GM19452 (cell line): ENCODE measurements around the gene UBE2L5.
A peak's percentile ranks its signal among the peaks of the same experiment; 100 is the strongest.

Source experiments
- ATAC-seq: cut with Tn5 transposase; IDR thresholded peaks from one replicate; pipeline ENCODE4 v1.9.1; 2021; ENCODE audit not compliant: unreplicated experiment

UBE2L5 gene

DNA sequence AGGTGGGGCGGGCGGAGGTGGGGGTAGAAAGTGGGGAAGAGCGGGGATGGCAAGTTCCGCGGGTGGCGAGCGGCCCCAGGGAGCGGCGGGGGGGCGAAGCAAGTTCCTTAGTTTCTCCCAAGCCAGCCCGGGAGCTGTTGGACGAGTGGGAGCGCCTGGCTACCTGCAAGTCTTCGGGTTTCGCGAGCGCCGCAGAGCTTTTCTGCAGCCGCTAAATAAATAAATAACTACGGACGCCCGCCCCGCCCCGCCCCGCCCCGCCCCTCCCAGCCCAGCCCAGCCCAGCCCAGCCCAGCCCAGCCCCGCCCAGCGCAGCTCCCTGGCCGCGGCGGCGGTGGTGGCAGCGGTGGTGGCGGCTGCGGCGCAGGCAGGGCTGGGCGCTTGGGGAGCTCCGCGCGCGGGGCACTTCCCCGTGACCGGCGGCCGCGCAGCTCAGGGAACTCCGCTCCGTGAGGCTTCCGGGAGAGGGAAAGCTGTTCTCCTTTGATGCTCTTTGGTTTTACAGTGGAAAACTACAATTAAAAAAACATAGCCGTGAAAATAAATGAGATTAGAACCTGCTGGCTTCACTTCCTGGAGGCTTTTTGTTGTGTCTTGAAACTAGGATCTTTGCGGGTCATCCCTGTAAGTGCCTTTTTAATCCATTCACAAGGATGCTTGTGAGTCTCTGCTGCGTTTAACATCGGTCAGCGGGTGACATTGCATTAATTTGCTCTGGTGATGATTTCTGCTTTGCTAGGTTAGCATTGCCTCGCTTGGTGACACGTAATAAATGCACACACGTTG lies at the start of gene UBE2L5:
Gene UBE2L5 (plus strand): TSS at position 440 of the 786 bp plus-strand sequence. CDS start 5,498 bp downstream, outside the sequence.
- peak; percentile 62 for ATAC-seq

DNA sequence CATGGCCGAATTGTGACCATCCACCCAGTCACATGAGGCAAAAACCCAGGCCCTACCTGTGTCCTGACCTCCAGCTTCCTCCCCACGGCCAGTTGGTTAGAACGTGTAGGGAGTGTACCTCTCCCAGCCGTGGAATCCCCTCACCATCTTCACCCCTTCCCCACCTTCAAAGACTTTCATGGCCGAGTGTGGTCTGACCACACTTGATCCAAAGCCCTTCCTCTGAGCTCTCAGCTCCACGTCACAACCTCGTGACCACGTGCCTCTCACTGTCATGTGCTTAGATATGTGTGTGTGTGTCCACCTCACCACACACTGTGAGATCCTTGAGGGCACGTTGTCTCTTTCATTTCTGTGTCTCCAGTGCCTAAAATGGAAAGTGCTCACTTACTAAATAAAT lies 48.6 kb upstream of the UBE2L5 start:
- ATAC-seq: no peak

DNA sequence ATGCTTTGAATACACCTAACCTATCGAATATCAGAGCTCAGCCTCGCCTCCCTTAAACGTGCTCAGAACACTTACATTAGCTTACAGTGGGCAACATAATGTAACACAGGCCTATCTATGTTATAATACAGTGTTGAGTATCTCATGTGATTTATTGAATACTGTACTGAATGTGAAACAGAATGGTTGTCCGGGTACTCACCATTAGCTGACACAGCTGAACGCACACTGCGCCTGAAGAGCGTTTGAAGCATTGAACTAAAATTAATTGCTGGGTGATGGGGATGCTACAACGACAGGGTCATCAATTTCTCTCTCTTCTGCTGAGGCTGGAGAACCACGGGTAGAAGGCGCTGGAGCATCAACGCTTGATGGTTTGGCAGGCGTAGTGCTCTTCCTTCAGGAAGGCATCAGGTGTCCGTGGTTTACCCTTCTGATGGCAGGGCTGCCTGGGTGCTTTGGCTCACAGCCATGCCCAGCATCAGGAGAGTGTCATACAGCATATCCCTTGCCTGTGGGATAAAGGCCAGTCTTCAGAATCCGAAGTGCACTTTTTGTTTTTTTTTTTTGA lies 46.9 kb upstream of the UBE2L5 start:
- no peak for ATAC-seq

DNA sequence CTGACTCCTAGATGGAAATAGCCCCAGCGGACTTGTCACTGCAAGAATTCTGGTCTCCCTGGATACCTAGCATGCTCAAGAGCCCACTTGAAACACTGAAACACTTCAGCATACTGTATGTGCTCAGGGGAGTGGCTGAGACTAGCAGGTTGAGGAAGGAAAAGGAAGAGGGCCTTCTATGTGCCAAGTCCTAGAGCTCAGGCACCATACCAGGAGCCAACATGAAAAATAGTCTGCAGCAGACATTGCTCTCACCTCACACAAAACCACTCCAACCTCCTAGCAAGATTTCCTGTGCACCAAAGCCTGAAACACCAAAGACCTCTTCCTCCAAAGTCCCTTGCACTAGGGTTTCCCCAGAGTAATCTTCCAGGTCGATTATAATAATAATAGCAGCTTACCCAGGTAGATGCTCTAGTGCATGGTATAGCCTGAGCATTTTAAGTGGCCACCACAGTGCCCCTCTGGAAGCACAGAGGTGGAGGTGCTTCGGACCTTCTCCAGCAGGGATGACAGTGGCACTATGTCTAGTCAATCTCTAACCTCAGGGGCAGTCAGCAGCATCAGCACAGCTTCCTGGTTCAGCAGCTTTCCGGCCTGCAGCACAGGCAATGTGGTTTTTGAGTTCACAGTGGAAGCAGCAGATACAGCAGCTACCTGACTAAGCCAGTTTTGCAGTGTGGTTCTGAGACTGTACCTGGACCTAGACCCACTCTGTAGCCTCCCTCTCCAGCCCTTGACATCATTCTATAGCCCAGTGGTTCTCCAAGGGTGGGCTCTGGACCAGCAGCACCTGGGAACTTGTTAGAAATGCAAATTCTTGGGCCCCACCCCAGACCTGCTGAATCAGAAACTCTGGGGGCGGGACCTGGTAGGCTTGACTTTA lies 45.6 kb upstream of the UBE2L5 start:
- ATAC-seq: peak; percentile 69

DNA sequence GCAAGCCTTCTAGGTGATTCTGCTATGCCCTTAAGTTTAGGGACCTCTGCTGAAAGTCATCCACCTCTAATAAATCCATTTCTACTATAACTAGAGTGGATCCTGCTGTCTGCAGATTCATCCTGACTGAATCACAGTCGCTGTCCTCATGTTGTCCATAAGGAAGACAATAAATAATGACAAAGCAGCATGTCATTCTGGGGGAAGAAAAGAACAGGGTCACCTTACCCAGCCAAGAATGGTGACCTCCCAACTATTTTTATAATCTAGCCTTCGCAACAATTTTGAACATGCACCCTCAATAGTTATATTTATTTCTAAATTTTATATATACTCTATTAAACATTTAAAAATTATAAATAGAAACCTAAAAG lies 45.0 kb upstream of the UBE2L5 start:
- no peak for ATAC-seq

DNA sequence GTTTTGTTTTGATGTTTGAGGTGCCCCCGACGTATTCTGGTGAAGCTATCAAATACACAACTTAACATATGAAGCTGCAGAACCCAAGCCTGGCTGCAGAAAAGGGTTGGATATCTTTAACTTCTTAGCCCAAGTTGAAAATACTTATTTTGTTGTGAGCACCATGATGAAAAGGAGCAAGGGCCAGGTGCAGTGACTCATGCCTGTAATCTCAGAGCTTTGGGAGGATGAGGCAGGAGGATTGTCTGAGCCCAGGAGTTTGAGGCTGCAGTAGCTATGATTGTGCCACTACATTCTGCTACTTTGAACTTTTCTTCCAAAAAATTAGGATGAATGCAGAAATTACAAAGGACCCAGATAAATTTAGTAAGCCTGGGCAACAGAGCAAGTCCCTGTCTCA lies 44.1 kb upstream of the UBE2L5 start:
- no peak for ATAC-seq

DNA sequence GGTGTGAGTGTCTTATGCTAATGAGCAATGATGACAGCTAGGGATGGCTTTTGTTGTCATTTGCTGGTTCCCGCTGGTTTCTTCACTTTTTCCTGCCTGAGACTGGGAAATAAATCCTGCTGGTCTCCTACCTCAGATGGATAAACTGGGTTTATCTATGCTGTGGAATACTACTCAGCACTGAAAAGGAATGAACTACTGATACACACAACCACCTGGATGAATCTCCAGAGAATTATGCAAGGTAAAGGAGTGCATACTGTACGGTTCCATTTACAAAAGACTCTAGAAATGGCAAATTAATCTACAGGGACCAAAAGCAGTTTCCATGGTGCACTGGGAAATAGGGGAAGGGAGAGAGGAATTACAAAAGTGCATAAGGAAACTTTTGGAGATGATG lies 41.2 kb upstream of the UBE2L5 start:
- ATAC-seq: no peak

DNA sequence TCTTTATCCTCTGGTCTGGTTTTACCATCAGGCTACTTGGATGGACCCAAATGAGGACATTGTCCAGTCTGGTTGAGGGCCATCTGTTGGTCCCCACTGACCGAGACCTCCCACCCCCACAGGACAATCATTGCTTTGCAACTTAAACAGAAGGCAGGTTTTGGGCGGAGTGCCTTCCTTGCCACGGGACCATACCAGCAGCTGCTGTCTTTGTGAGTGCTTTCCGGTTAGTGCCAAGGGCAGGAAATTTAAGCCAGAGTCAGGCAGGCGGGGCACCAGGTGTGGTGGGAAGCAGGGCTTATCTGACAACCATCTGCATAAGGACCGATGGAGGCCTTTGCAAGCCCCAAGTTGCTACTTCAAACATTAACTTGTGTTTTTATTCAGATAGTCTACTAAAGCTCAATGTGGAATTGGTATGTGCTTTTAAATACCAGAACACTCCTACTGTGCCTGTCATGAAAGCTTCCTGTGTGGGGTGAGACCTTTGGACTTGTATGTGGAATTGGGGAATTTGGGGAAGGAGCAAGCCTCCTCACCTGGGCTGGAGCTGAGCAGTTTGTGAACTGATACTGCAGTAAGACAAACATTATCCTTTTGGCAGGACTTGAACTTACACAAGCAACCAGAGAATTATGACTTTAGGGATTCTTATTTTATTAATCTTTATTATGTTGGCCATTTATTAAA lies 39.3 kb upstream of the UBE2L5 start:
- no peak for ATAC-seq

DNA sequence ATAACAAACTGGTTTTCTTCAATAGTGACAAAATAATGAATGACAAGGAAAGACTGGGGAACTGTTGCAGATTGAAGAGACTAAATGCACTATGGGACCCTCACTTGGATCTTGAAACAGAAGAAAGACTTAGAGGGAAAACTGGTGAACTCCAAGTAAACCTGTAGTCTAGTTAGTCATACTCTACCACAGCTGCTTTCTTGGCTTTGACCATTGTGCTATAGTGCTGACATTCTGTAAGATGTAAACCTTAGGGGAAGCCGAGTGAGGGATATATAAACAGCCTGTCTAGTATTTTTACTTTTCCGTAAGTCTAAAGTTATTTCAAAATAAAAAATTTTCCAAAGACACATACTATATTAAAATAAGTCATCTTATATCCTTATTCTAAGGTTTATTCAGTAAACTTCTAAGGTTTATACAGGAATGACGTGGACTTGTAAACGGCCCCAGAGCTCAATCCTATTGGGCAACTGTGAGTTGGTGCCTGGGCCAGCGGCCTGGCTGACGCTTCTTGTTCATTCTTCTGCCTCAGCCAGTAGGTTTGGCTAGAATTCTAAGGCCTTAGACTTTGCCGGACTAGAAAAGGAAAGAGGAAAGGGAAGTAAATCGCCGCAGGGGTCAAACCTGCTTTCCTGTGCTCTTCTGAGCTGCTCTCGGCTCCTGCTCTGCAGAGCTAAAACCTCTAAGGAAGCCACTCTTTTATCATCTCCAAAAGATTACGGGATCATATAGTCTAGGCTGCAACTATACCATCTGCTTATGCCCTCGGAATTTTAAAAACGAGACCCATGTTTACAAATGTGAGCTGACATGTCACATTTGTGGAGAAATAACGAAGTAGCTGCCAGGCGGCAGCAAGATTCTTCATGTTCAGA lies 33.6 kb upstream of the UBE2L5 start:
- no peak for ATAC-seq

DNA sequence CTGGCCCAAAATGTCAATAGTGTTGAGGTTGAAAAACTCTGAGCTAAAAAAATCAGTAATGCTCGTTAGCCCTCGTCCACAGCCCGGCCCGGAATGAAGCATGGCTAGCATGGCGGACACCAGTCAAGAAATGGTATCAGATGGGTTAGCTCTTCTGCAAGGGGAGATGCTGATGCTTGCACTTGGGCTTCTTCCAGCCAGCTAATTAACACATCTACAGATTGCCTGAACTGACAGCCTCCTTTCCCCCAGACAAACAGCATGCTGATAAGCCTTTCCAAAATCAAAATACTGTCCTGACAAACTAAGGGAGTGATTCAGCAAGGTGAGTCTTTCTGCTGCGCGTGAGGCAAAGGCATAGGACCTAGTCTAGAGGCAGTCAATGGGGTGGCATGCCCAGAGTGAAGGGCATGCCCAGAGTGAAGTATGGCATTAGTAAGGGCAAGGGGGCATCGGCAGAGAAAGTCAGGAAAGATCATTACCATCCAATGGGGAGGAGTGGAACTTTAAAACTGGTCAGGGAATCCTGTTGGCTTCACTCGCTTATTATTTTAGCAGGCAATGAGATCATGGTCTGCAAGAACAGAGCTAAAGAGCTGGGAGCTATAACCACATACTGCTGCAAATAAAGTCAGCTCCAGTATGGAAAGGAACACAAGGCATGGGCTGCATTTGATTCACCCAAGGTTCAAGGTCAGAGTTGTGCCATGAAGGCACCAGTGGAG lies 30.2 kb upstream of the UBE2L5 start:
- no peak for ATAC-seq

DNA sequence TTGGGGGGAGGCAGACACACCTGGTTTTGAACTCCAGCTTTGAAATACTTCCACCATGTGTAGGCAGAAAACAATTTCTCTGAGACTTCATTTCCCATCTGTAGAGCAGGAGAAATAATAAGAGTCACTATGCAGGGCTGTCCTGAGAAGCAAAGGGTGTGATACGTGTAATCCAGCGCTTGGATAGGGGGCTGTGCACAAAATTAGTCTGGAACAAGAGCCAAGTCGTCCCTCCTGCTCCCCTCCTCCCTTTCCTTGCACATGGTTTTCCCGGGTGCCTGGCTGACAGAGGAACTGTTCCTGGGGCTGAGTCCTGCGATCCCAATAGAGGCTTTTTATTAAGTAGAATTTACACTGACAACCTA lies 29.6 kb upstream of the UBE2L5 start:
- no peak for ATAC-seq

DNA sequence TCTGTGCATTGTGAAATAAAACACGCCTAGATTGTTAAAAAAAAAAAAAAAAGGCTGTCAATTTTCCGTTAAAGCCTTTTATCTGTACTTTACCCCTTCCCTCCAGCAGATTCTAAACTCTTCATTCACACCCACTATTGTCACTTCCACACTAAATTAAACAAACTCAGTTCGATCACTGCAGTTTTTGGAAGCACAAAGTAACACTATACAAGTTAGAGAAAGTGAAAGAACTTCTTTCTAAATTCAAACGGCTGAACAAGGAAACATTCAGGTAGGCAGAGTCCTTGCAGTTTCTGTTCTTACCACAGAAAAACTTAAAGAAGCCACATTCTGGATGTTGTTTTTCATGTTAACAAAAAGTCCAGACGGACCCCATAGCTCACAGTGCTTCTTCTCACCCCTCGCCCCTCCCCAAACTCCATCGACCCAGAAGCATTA lies 27.5 kb upstream of the UBE2L5 start:
- peak; percentile 58 for ATAC-seq

DNA sequence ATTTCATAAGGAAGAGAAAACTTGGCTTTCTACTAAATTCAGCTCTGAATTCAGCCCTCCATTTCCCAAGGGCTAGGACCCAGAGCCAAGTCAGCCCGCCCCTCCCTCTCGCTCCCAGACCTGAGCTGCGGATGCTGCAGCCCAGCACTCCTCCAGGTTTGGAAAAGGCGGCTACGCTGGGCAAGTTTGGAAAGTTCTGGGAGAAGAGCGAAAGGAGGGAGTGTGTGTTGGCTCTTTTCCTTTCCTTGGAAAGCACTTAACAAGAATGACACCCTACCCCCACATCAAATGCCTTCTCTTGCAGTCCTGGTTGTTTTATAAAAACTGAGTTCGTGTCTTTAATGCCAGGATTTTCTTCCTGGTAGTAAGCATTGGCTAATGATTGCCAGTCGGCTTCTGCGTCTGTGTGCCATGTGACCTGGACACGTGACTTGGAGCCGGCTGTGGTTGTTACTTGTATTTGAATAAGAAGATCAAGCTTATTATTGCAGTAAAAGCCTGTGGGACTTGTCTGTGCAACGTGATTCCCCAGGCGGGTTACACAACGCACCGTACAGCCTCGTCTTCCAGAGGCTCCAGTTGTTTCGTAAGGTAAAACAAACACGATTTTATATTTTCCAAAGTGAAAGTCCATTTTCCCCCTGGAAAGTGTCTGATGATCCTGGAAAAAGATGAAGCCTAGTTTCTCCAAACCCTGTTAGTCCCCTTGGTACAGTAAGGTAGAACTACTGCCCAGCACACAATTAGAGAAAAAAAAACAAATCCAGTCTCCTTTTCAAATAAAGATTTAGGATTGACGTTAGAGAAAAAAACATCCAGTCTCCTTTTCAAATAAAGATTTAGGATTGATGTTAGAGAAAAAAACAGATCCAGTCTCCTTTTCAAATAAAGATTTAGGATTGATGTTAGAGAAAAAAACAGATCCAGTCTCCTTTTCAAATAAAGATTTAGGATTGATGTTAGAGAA lies 26.8 kb upstream of the UBE2L5 start:
- peak; percentile 57 for ATAC-seq

DNA sequence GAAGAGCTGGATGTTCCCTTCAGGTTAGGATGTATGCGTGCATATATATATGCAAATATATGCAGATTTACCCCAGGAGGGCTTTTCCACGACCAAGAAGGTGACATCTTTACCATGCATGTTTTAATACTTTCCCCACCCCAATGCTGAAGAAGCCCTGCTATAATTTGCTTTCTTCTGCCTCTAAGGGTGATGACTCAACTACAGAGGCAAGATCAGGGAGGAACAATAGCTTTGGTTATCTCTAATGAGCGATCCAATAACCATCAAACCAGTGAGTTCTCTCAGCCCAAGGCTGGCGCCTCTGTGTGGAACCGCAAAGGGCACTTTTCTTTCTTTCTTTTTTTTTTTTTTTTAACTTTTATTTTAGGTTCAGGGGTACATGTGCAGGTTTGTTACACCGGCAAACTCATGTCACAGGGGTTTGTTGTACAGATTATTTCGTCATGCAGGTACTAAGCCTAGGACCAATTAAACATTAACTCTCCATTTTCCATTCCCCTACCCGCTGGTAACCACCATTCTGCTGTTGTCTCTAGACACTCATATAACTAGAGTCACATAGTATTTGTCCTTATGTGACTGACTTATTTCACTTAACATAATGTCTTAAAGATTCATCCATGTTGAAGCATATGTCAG lies 25.7 kb upstream of the UBE2L5 start:
- no peak for ATAC-seq

DNA sequence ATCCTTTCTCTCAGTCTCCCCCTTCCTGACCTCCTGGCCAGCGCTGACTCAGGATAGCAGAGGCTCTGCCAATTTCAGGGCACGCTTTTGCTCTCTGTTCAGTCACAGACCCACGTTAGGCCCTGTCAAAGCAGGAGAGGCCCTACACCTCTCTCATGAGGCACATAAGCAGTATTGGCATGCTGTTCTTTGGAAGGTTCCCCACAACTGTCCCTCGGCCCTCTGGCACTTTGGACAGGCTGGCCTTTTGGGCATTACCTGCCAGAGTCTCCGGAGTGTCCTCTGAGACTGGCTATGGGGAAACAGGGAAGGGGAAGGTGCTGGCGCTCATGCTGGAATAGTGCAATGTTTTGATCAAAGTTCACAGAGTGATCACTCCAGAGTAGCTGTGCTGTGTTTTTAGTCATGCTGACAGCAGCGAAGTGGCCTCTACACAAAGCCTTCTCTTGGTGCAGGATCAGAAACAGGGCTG lies 23.7 kb upstream of the UBE2L5 start:
- ATAC-seq: no peak

DNA sequence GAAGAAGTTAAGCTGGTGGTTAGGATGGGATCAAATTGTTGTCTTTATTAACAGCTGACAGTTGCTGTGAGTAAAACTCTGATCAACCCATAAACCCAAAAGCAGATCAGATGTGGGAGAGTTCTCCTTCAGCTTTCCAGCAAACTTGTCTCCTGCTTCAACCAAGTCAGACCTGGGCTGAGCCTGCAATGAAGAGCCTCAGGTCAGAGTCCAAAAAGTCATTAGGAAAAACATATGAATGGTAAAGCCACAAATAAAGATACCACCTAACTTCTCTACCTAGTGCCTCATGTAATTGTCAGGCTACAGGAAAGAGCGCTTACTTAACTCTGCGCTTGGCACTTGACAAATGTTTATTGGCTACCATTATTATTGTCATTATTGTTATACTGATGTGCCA lies 21.9 kb upstream of the UBE2L5 start:
- ATAC-seq: no peak

DNA sequence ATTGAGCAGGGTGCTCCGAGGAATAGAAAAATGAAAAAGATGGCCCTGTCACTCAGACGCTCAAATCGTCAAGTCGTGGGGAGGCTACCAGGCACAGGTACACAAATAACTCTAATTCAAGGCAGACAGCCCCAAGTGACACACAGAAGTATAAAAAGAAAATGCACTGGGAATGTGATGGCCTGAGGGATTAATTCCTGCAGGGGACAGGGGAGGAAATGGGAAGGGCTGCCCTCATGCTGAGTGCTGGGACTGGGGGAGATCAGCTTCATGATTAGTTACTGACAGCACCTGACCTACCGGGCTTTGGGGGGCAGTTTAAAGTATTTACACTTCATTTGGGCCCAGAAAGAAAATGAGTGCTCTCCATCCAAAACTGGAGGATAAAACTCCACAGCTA lies 20.9 kb upstream of the UBE2L5 start:
- ATAC-seq: no peak

DNA sequence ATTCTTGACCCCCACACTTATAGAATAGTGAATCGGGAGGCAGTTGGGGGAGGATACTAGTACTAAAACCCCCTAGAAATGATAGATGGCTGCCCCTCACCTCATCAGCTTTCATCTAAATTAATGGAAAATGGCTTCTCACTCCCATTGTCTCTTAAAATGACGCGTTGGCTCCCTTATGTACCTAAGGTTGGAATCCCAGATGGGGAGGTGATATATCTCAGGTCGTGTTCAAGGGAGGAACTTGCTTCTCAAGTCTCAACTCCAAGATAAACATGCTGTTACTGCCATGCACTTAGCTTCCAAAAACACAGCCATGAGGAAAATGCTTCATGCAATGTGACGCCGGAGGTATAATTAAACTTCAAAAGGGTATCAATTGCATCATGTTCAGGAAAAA lies 18.8 kb upstream of the UBE2L5 start:
- ATAC-seq: no peak
